Stimulated activated CD4-positive, alpha-beta T cell treated with anti-CD3 and anti-CD28 coated beads, Interleukin-4, amount 100 ng/mL, for 4 hours (primary cell): ENCODE measurements around the gene RPP40.

Experiments used
- DNase-seq, 2 experiments: peaks; one replicate each; pipeline ENCODE4 v3.0.0-alpha.2; 2020

The RPP40 gene

GRCh38 chr6:4967301-4968030 is 36.4 kb downstream of the RPP40 start:
- no peak for DNase-seq

- no peak for DNase-seq
These were observed 38.1 kb downstream of the RPP40 start for GRCh38 chr6:4965562-4966389.

GRCh38 chr6:4964675-4965561 is 38.9 kb downstream of the RPP40 start:
- no peak for DNase-seq

DNA sequence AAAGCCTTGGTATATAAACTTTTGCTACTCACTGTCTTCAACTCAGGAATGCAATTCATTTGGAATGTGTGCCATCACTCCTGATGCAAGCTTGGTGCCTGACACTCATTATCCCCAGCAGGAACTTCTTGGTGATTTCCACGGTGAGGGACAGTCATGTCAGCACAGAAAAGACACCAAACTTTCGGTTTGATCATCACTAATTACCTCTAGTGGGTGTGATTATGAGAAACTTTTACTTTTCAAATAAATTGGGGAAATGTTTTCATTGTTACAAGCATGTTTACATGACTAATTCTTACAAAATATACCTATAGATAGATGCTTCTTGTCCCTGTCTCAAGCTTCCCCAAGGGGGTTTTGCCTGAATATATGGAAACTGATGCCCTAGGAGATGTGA is 40.9 kb downstream of the RPP40 start:
- no peak for DNase-seq

DNA sequence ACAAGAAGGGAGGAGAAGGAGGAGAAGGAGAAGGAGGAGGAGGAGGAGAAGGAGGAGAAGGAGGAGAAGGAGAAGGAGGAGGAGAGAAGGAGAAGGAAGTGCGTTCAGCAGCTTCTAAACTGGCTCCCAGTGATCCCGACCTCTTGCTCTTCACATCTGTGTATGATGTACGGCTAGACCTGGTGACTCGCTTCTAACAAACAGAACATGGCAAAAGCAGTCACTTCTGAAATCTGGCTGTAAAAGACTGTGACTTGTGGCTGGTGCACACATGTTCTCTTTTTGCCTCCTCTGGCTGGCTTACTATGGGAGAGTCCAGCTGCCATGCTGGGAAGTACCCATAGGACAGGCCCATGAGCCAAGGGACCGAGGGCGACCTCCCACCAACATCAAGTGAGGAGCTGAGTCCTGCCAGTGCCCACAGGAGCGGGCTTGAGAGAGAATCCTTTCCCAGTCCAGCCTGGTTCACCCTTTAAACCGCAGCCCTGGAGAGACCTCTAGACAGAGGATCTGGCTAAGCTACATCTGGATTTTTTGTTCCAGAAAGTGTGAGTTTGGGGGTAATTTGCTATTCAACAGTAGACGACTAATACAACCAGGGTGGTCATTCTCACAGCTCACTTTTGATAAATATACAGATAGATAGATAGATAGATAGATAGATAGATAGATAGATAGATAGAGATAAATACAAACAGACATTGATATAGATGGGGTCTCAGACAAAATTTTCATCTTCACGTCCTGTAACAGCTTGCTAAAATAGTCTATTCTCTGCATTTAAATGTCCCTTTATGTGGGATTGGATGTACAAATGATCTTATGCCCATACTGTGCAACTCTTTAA is 42.3 kb downstream of the RPP40 start:
- DNase-seq = no peak

DNA sequence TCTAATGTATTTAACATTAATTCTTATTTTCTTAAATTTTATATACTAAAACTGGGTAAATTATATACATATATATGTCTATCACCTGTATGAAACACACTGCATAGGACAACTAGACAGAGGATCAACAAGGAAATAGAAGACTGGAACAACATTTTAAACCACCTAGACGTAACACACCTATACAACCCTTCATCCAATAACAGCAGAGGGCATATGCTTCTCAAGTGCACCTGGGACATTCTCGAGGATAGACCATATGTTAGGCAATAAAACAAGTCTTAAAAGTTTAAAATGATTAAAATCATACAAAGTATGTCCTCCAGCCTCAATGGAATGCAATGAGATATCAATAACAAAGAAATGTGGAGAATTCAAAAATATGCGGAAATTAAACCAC is 45.2 kb downstream of the RPP40 start:
- no peak for DNase-seq

DNA sequence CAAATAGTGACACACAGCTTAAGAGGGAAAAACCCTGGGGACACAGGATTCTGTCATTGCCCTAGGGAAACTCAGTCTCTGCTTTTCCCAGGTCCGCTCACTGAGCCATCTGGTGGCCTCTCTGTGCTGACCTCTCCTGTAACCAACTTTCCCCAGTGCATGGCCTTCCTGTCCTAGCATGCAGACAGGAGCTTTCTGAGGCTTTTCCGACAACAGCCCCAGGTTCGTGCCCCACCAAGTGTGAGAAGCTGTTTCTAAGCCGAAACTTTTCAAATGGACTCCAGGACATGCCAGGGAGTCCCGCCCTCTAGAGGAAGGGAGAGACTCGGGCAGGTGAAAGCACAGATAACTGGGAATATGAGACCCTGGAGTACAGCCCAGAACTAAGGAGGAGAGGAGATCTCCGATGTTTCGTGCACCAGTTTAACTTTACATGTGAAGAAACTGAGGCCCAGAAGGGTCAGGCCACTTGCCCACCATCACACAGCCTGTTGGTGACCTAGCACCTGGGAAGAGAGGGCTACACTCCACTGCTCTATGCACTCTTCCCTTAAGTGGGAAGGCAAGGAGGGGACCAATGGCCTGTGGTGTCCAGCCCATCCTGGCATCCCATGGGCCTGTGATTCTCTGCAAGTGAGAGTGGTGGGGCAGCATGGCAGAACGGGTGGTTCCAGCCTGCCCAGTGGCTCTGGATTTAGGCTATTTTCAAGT is 46.2 kb downstream of the RPP40 start:
- DNase-seq = no peak

GRCh38 chr6:4956625-4957024 is 47.2 kb downstream of the RPP40 start:
- no peak for DNase-seq

DNA sequence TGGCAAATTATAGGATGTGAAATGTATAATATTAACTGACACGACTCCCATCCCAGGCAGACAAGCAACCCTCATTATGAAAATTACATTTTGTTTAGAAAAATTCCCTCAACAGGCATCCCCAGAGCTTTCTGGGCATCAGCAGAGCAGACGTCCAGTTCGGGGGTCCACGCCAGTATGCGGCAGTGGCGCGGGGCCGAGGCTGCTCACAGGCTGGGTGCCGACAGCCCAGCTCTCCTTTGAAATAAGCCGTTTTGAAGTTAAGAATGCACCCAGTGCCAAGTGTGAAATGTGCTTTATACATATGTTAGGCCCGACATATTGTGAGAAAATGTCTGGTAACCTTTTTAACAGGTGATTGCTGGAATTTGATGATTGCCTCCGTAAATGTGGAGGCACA is 50.4 kb downstream of the RPP40 start:
- no peak for DNase-seq

DNA sequence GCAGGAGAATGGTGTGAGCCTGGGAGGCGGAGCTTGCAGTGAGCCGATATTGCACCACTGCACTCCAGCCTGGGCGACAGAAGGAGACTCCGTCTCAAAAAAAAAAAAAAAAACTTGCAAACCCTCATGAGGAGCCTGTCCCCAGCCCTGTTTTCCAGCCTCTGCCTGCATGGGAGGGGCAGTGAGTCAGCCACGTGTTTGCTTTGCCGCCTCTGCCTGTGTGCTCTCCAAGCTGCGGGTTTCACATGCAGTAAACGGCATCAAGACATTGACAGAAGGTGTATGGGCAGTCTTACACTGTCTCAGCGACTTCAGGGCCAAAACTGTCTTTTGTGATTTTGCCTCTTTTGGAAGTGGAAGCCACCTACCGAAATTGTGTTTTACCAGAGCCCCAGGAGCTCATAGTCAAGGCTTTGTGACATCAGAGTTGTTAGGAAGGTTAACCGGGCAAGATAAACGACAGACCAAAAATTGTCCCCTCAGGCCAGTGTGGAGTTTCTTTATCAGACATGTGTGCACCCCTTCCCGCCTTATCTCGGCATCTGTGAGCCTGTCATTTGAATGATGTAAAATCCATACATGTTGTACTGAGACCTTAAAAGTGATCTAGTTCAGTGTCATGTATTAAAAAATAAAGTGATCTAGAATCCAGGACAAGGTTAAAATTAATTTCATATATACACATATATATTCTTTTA is 52.9 kb downstream of the RPP40 start:
- DNase-seq = no peak

GRCh38 chr6:4950076-4950475 is 53.8 kb downstream of the RPP40 start:
- DNase-seq = no peak

DNA sequence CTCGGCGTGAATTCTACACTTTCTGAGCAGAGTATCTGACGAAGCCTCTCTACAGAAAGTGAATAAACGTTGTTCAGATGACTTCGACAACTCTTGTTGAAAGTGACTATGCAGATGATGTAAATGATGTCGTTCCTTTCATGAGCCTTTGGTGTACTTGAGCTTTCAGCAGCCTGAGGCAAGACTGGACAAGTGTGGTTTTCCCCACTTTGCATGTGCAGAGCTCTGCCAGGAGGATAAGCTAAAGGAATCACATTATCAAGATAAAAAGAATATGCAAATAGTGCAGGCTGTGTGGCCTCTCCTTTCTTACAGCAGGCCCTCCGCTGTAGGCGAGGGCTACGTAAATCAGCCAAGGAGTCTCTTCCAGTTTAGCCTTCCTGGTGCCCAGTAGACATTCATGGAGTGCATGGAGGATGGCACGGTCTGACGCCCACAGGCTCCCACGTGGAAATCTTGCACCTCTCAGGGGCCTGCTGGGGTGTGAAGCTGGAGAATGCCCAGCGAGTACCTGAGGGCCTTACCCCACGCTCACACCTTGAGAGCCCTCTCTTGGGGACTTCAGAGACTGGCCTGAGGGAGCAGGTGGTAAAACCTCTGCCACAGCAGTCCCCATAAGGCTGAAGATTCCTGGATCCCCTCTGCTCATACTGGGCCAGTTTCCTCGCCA is 54.9 kb downstream of the RPP40 start:
- no peak for DNase-seq

GRCh38 chr6:4947716-4948115 is 56.1 kb downstream of the RPP40 start:
- DNase-seq = no peak

GRCh38 chr6:4946521-4946920 is 57.3 kb downstream of the RPP40 start:
- no peak for DNase-seq
